ENCODE measurements around the gene CTXND1.

CTXND1 gene

GRCh38 chr15:80231371-80231770 is 20.6 kb downstream of the CTXND1 start (continued):
- no peak for TF ChIP-seq GLIS1 (tag by site-specific recombination; IDR thresholded peaks at IDR 0.05)
- no peak for TF ChIP-seq ZNF571 (tag by site-specific recombination; IDR thresholded peaks at IDR 0.05)
- no peak for TF ChIP-seq ZBTB17 (tag by site-specific recombination; IDR thresholded peaks at IDR 0.05)
- TF ChIP-seq ZNF776 (tag by site-specific recombination; IDR thresholded peaks at IDR 0.05; ENCODE audit: borderline replicate concordance), result no peak
- TF ChIP-seq, protein P1, sequence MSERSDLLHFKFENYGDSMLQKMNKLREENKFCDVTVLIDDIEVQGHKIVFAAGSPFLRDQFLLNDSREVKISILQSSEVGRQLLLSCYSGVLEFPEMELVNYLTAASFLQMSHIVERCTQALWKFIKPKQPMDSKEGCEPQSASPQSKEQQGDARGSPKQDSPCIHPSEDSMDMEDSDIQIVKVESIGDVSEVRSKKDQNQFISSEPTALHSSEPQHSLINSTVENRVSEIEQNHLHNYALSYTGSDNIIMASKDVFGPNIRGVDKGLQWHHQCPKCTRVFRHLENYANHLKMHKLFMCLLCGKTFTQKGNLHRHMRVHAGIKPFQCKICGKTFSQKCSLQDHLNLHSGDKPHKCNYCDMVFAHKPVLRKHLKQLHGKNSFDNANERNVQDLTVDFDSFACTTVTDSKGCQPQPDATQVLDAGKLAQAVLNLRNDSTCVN (tag by site-specific recombination; optimal IDR thresholded peaks at IDR 0.05), result no peak
- TF ChIP-seq ZNF837 (tag by site-specific recombination; IDR thresholded peaks at IDR 0.05), result no peak
- TF ChIP-seq ZNF140 (tag by site-specific recombination; IDR thresholded peaks at IDR 0.05), result no peak
- TF ChIP-seq ZNF354C (tag by site-specific recombination; IDR thresholded peaks at IDR 0.05; ENCODE audit: borderline replicate concordance, low read depth), result no peak
- TF ChIP-seq, protein P2, sequence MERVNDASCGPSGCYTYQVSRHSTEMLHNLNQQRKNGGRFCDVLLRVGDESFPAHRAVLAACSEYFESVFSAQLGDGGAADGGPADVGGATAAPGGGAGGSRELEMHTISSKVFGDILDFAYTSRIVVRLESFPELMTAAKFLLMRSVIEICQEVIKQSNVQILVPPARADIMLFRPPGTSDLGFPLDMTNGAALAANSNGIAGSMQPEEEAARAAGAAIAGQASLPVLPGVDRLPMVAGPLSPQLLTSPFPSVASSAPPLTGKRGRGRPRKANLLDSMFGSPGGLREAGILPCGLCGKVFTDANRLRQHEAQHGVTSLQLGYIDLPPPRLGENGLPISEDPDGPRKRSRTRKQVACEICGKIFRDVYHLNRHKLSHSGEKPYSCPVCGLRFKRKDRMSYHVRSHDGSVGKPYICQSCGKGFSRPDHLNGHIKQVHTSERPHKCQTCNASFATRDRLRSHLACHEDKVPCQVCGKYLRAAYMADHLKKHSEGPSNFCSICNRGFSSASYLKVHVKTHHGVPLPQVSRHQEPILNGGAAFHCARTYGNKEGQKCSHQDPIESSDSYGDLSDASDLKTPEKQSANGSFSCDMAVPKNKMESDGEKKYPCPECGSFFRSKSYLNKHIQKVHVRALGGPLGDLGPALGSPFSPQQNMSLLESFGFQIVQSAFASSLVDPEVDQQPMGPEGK (tag by site-specific recombination; IDR thresholded peaks at IDR 0.05), result no peak
- TF ChIP-seq ZNF513 (tag by site-specific recombination; IDR thresholded peaks at IDR 0.05), result no peak

GRCh38 chr15:80228959-80229610 is 22.9 kb downstream of the CTXND1 start:
- Histone ChIP-seq H3K36me3 (ENCODE audit: control insufficient read depth in 2 of 2, insufficient read depth in 1 of 2, low read length in 2 of 2) (no peaks in the 10 kb centered on the region), H3K4me3 (ENCODE audit: low read depth, low read length) (no peak overlapping the region), H3K27ac (ENCODE audit: extremely low read depth, low read depth, low read length) (no peak overlapping the region), H3K4me1 (ENCODE audit: control insufficient read depth, insufficient read depth, low read length) (no peaks in the 10 kb centered on the region), H3K9me3 (ENCODE audit: control insufficient read depth, insufficient read depth, low read depth, low read length) (no peaks in the 10 kb centered on the region)
- CTCF ChIA-PET, result interaction anchor here (0.5 to 1.6 kb wide), 4 partner anchors 24 to 185 kb away, joined by 3 to 5 read pairs (median 4); no protein-coding TSS in a partner anchor
- TF ChIP-seq ZBTB1 (tag by site-specific recombination; IDR thresholded peaks at IDR 0.05) (no peak), ZNF558 (tag by site-specific recombination; IDR thresholded peaks at IDR 0.05) (no peak), ZSCAN23 (tag by site-specific recombination; IDR thresholded peaks at IDR 0.05) (no peak), ZNF701 (tag by site-specific recombination; IDR thresholded peaks at IDR 0.05) (no peak)
- POLR2A ChIA-PET, result no interaction called here

DNA sequence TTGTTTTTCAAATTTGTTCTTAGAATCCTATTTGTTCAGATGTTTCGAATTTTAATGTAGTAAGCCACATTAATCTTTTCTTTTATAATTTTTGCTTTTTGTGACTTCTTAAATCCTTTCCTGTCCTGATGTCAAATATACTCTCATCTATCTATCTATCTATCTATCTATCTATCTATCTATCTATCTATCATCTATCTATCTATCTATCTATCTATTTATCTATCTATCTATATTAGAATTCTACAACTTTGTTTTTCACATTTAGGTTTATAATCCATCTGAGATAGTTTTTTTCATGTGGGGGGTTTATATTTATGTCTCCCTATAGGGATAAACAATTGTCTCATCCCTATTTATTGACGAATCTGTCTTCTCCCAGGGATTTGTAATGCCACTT is 32.1 kb downstream of the CTXND1 start:
- TF ChIP-seq, protein P3, sequence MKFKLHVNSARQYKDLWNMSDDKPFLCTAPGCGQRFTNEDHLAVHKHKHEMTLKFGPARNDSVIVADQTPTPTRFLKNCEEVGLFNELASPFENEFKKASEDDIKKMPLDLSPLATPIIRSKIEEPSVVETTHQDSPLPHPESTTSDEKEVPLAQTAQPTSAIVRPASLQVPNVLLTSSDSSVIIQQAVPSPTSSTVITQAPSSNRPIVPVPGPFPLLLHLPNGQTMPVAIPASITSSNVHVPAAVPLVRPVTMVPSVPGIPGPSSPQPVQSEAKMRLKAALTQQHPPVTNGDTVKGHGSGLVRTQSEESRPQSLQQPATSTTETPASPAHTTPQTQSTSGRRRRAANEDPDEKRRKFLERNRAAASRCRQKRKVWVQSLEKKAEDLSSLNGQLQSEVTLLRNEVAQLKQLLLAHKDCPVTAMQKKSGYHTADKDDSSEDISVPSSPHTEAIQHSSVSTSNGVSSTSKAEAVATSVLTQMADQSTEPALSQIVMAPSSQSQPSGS (tag by site-specific recombination; IDR thresholded peaks at IDR 0.05; ENCODE audit: low read depth), result no peak
- TF ChIP-seq ZNF248 (tag by site-specific recombination; IDR thresholded peaks at IDR 0.05) (no peak), KLF16 (tag by site-specific recombination; IDR thresholded peaks at IDR 0.05) (no peak), ZNF48 (tag by site-specific recombination; IDR thresholded peaks at IDR 0.05) (no peak), ZNF341 (tag by site-specific recombination; IDR thresholded peaks at IDR 0.05; ENCODE audit: low read depth) (no peak), ZNF785 (tag by site-specific recombination; IDR thresholded peaks at IDR 0.05) (no peak), ZNF416 (tag by site-specific recombination; IDR thresholded peaks at IDR 0.05) (no peak), ZNF658 (tag by site-specific recombination; IDR thresholded peaks at IDR 0.05) (no peak), ZNF404 (tag by site-specific recombination; IDR thresholded peaks at IDR 0.05) (no peak)
- TF ChIP-seq, protein P1 (tag by site-specific recombination; optimal IDR thresholded peaks at IDR 0.05), result no peak
- no peaks in the 10 kb centered on the region for H3K9me3 ChIP-seq (ENCODE audit: control insufficient read depth, insufficient read depth, low read depth, low read length)
- no peaks in the 10 kb centered on the region for H3K4me1 ChIP-seq (ENCODE audit: control insufficient read depth, insufficient read depth, low read length)
- no peak overlapping the region for H3K27ac ChIP-seq (ENCODE audit: extremely low read depth, low read depth, low read length)
- ChIA-PET CTCF (no interaction called here), POLR2A (no interaction called here)
- no peaks in the 10 kb centered on the region; a peak in 1 of 3 replicates for H3K36me3 ChIP-seq (ENCODE audit: control insufficient read depth in 2 of 2, insufficient read depth in 1 of 2, low read length in 2 of 2)
- no peak overlapping the region for H3K4me3 ChIP-seq (ENCODE audit: low read depth, low read length)

All from HEK293 (cell line).